ENCODE results near the gene CLCNKA. TPM values are rescaled to one million over a fixed set of nuclear protein-coding genes. Genes with fewer than 3 reads are reported as not detected.
"Not testable (repeated sequence)": the region's sequence is repeated elsewhere in the genome, so short reads cannot be mapped to it uniquely, and the experiment has no call there.

CLCNKA gene
- total RNA-seq, 1 donor from 2014 or later: 1.6 TPM

DNA sequence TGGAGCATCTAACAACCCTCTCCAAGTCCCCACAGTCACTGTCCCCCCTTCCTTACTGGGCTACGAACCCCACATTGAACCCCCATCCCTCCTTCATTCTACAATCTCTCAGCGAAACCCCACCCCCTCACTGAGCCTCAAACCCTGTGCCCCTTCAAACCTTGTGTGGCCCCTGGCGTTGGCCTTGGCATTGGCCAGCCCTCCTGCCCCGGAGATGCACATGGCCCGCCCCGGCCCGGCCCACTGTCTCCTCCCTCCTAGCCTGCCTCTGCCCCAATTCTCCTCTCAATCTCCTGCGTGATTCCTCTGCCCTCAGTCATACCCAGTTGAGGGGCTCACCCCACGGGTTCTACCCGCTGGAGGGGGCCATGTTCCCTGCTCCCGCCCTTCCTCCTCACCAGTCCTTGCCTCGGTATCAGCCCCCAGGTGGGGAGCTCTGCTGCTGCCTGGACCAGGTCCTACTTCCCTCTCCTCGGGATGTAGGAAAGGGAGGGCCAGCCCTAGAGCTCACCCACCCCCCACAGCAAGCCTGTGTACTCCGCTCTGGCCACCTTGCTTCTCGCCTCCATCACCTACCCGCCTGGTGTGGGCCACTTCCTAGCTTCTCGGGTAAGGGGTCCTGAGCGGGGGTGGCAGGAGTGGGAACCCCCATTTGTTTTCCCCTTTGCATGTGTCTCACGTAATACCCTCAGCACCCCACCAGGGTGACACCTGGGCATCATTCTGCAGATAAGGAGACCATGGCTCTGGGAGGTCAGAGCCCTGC is 6.6 kb downstream of the CLCNKA start:
- peaks cover 4% of the 10 kb centered on the region for H3K27me3 Mint-ChIP-seq
- no peak for DNase-seq (ENCODE audit: extremely low spot score, unreplicated experiment)
- no peak overlapping the region for H3K4me3 Mint-ChIP-seq
- H3K4me1 Mint-ChIP-seq (ENCODE audit: unreplicated experiment): peaks cover 6% of the 10 kb centered on the region
- no peaks in the 10 kb centered on the region for H3K36me3 Mint-ChIP-seq
- H3K9me3 Mint-ChIP-seq: no peaks in the 10 kb centered on the region
- TF ChIP-seq, protein P1, sequence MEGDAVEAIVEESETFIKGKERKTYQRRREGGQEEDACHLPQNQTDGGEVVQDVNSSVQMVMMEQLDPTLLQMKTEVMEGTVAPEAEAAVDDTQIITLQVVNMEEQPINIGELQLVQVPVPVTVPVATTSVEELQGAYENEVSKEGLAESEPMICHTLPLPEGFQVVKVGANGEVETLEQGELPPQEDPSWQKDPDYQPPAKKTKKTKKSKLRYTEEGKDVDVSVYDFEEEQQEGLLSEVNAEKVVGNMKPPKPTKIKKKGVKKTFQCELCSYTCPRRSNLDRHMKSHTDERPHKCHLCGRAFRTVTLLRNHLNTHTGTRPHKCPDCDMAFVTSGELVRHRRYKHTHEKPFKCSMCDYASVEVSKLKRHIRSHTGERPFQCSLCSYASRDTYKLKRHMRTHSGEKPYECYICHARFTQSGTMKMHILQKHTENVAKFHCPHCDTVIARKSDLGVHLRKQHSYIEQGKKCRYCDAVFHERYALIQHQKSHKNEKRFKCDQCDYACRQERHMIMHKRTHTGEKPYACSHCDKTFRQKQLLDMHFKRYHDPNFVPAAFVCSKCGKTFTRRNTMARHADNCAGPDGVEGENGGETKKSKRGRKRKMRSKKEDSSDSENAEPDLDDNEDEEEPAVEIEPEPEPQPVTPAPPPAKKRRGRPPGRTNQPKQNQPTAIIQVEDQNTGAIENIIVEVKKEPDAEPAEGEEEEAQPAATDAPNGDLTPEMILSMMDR (conservative IDR thresholded peaks at IDR 0.05): no peak
- H3K27ac Mint-ChIP-seq: no peak overlapping the region

DNA sequence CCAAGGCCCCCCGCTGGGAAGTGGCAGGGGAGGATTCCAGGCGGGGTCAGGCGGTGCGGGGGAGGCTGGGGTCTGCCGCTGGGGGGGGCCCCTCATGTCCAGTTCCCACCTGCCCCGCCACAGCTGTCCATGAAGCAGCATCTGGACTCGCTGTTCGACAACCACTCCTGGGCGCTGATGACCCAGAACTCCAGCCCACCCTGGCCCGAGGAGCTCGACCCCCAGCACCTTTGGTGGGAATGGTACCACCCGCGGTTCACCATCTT is 7.1 kb downstream of the CLCNKA start:
- H3K4me1 Mint-ChIP-seq (ENCODE audit: unreplicated experiment); H3K27me3 Mint-ChIP-seq; H3K9me3 Mint-ChIP-seq; H3K36me3 Mint-ChIP-seq; H3K4me3 Mint-ChIP-seq; DNase-seq (ENCODE audit: extremely low spot score, unreplicated experiment); H3K27ac Mint-ChIP-seq: not testable (repeated sequence)

- no peak overlapping the region for H3K27ac Mint-ChIP-seq
- TF ChIP-seq, protein P1 (conservative IDR thresholded peaks at IDR 0.05): no peak
- H3K36me3 Mint-ChIP-seq: no peaks in the 10 kb centered on the region
- peaks cover 4% of the 10 kb centered on the region for H3K27me3 Mint-ChIP-seq
- H3K4me1 Mint-ChIP-seq (ENCODE audit: unreplicated experiment): peaks cover 6% of the 10 kb centered on the region
- H3K4me3 Mint-ChIP-seq: no peak overlapping the region
- no peak for DNase-seq (ENCODE audit: extremely low spot score, unreplicated experiment)
- H3K9me3 Mint-ChIP-seq: no peaks in the 10 kb centered on the region
These were observed 7.5 kb downstream of the CLCNKA start for GRCh38 chr1:16029288-16029687.

DNA sequence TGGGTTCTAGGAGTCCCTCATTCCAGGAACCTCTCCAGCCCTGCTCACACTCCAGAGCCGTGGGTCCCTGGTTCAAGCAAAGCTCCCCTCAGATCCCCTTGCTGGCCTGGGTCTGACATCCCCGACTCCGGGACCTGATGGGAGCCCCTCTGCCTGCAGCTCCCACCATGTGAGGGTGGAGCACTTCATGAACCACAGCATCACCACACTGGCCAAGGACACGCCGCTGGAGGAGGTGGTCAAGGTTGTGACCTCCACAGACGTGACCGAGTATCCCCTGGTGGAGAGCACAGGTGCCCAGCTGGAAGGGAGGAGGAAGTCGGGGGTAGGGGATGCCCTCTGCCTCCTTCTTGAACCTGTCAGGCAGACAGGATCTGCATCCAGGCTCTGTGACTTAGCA is 9.7 kb downstream of the CLCNKA start:
- Mint-ChIP-seq H3K36me3 (no peaks in the 10 kb centered on the region), H3K4me1 (ENCODE audit: unreplicated experiment) (peaks cover 6% of the 10 kb centered on the region), H3K4me3 (no peak overlapping the region), H3K27me3 (no peaks in the 10 kb centered on the region), H3K27ac (no peak overlapping the region), H3K9me3 (no peaks in the 10 kb centered on the region)
- no peak for DNase-seq (ENCODE audit: extremely low spot score, unreplicated experiment)
- TF ChIP-seq, protein P1 (conservative IDR thresholded peaks at IDR 0.05): no peak

GRCh38 chr1:16032388-16033102 is 10.7 kb downstream of the CLCNKA start:
- H3K27me3 Mint-ChIP-seq: peaks cover 5% of the 10 kb centered on the region
- TF ChIP-seq, protein P1 (conservative IDR thresholded peaks at IDR 0.05): peak; percentile 92
- H3K9me3 Mint-ChIP-seq: no peaks in the 10 kb centered on the region
- peaks cover 10% of the 10 kb centered on the region for H3K4me1 Mint-ChIP-seq (ENCODE audit: unreplicated experiment)
- no peak overlapping the region for H3K4me3 Mint-ChIP-seq
- H3K36me3 Mint-ChIP-seq: no peaks in the 10 kb centered on the region
- H3K27ac Mint-ChIP-seq: peak overlapping the region; percentile 48
- peak; percentile 87 for DNase-seq (ENCODE audit: extremely low spot score, unreplicated experiment)

DNA sequence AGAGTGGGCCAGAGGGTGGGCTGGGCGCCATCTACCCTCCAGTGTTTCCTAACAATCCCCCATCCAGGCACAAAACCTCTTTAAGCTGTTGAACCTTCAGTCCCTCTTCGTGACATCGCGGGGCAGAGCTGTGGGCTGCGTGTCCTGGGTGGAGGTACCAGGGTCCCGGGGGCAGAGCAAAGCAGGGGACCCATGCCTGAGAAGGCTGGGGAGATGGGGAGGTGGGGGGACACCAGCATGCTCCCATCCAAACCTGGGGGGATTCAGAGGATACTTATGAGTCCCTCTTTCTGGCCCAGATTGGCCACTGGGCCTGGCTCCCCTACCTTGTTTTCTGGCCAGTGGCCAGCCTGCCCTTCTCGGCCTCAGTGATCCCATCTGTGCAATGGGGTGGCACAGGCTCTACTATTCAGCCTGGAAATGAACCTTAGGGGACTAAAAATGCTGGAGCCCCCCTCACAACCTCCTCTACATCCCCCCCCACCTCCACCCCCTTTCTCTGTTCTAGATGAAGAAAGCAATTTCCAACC is 11.3 kb downstream of the CLCNKA start:
- H3K27ac Mint-ChIP-seq: peak overlapping the region; percentile 48
- H3K9me3 Mint-ChIP-seq; DNase-seq (ENCODE audit: extremely low spot score, unreplicated experiment); H3K4me1 Mint-ChIP-seq (ENCODE audit: unreplicated experiment); H3K27me3 Mint-ChIP-seq; H3K4me3 Mint-ChIP-seq; H3K36me3 Mint-ChIP-seq: not testable (repeated sequence)

DNA sequence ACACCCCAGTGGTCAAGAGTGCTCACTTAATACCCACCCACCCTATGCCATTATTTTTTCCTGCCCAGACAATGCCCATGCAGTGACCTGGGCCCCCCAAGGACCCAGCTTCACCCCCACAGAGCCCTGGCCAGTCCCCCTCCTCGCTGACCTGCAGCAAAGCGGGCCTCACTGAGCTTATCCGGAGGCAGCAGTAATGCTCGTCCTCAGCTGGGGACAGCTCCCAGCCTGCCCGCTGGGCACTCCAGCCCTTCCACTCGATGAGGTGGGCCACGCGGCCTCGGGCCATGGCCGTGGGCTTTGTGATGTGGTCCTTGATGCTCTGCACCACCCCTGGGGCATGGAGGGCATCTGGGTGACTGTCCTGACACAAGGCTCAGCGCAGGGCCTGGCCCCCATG is 14.6 kb downstream of the CLCNKA start:
- H3K36me3 Mint-ChIP-seq; H3K9me3 Mint-ChIP-seq; H3K4me3 Mint-ChIP-seq; H3K27ac Mint-ChIP-seq; H3K4me1 Mint-ChIP-seq (ENCODE audit: unreplicated experiment); DNase-seq (ENCODE audit: extremely low spot score, unreplicated experiment); H3K27me3 Mint-ChIP-seq: not testable (repeated sequence)
